GM23248 (cell line): Measurements from ENCODE around the gene PALMD.

Source experiments
- EZH2 ChIP-seq: fragments of 200-600 bp; sonication (generic); IDR thresholded peaks from 2 replicates; pipeline ENCODE4 v1.6.1; 2018; ENCODE audit warnings: antibody characterized with exemption, mild to moderate bottlenecking; ENCODE audit not compliant: insufficient read depth, poor library complexity, severe bottlenecking
- EZH2phosphoT487 ChIP-seq: fragments of 200-600 bp; sonication (generic); IDR thresholded peaks from 2 replicates; pipeline ENCODE4 v1.6.1; 2018; ENCODE audit warnings: antibody characterized with exemption, moderate library complexity, mild to moderate bottlenecking, low read depth; ENCODE audit not compliant: insufficient read depth

DNA sequence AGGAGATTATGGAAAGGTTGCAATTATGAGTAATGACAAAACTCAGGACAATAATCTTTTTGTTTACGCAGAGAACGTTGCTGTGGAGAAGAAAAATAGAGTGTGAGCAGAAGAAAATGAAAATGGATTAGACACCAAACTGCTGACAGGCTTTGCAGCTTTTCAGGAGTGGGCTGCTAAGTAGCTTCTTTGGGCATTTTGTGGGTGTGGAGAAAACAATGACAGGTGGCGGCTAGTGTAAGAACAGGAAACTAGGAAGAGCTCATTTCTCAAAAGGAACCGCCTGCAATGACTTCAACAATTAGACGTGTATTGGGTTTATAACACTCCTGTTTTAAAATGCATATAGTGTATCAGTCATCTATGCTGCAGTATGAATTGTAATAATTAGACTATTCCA is 18.3 kb upstream of the PALMD start:
- no peak for TF ChIP-seq EZH2
- no peak for TF ChIP-seq EZH2phosphoT487
